ENCODE measurements around the gene PALM3.

- TF ChIP-seq CTCF (IDR thresholded peaks at IDR 0.05; ENCODE audit: extremely low read depth in 1 of 2, insufficient read depth in 1 of 2, low read depth in 1 of 2, low read length in 2 of 2) (peak; percentile 48 to 77), POLR2AphosphoS5 (IDR thresholded peaks at IDR 0.05; ENCODE audit: insufficient read depth, low read depth, low read length) (no peak), POLR2A (IDR thresholded peaks at IDR 0.05; ENCODE audit: low read depth, low read length) (no peak), EZH2 (IDR thresholded peaks at IDR 0.05; ENCODE audit: borderline replicate concordance, low read depth, low read length, severe bottlenecking) (no peak), GATA2 (IDR thresholded peaks at IDR 0.05; ENCODE audit: insufficient read depth, insufficient read length, low read depth, low read length) (no peak), FOS (IDR thresholded peaks at IDR 0.05; ENCODE audit: borderline replicate concordance, insufficient read depth, low read length) (no peak), JUN (IDR thresholded peaks at IDR 0.05; ENCODE audit: borderline replicate concordance, insufficient read depth, insufficient read length, low read depth) (no peak)
Observed at GRCh38 chr19:14031719-14032480, 30.0 kb downstream of the PALM3 start, which contains the start of gene IL27RA.

All from endothelial cell of umbilical vein (primary cell).